Panc1 (cell line): Measurements from ENCODE around the gene ELP1.

Experiments
- POLR2AphosphoS5 ChIP-seq: IDR thresholded peaks from 2 replicates; pipeline ENCODE4 v1.6.1; 2012; ENCODE audit warnings: mild to moderate bottlenecking, low read depth, low read length, moderate library complexity
- SIN3A ChIP-seq: IDR thresholded peaks from 2 replicates; pipeline ENCODE4 v1.6.1; 2012; ENCODE audit warnings: low read depth, mild to moderate bottlenecking, low read length, moderate library complexity, borderline replicate concordance; ENCODE audit not compliant: insufficient read depth
- TF ChIP-seq, protein P1 (sequence below): fragments of 450-650 bp; IDR thresholded peaks from 2 replicates; pipeline ENCODE4 v1.5.1; 2017; ENCODE audit warnings: mild to moderate bottlenecking

- TF ChIP-seq, protein P1, sequence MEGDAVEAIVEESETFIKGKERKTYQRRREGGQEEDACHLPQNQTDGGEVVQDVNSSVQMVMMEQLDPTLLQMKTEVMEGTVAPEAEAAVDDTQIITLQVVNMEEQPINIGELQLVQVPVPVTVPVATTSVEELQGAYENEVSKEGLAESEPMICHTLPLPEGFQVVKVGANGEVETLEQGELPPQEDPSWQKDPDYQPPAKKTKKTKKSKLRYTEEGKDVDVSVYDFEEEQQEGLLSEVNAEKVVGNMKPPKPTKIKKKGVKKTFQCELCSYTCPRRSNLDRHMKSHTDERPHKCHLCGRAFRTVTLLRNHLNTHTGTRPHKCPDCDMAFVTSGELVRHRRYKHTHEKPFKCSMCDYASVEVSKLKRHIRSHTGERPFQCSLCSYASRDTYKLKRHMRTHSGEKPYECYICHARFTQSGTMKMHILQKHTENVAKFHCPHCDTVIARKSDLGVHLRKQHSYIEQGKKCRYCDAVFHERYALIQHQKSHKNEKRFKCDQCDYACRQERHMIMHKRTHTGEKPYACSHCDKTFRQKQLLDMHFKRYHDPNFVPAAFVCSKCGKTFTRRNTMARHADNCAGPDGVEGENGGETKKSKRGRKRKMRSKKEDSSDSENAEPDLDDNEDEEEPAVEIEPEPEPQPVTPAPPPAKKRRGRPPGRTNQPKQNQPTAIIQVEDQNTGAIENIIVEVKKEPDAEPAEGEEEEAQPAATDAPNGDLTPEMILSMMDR = no peak
- TF ChIP-seq SIN3A (no peak), POLR2AphosphoS5 (no peak)
These were observed 26.4 kb upstream of the ELP1 start for GRCh38 chr9:108960331-108960730.
